Activated T-cell treated with anti-CD3 and anti-CD28 coated beads, Interleukin-2, amount 50 U/mL, for 1 hour (primary cell): ENCODE measurements around the gene TMEM116.
"Not testable (repeated sequence)": the region's sequence is repeated elsewhere in the genome, so short reads cannot be mapped to it uniquely, and the experiment has no call there.

ENCODE experiments used
- DNase-seq: peaks from one replicate; pipeline ENCODE4 v3.0.0-alpha.2; 2020

The TMEM116 gene

GRCh38 chr12:112008918-112009317, 4.0 kb downstream of the TMEM116 start:
- no peak for DNase-seq

GRCh38 chr12:112007945-112008344, 5.0 kb downstream of the TMEM116 start:
- no peak for DNase-seq

- DNase-seq, result no peak
Measured at GRCh38 chr12:112005419-112006395, 7.3 kb downstream of the TMEM116 start.

- no peak for DNase-seq
Measured at GRCh38 chr12:112004041-112004440, 8.9 kb downstream of the TMEM116 start.

- DNase-seq, result no peak
Measured at GRCh38 chr12:112001576-112001975, 11.4 kb downstream of the TMEM116 start.

GRCh38 chr12:112000820-112001219, 12.1 kb downstream of the TMEM116 start:
- DNase-seq, result no peak

GRCh38 chr12:111999129-111999528, 13.8 kb downstream of the TMEM116 start:
- DNase-seq, result not testable (repeated sequence)

GRCh38 chr12:111998015-111998414, 14.9 kb downstream of the TMEM116 start:
- no peak for DNase-seq

GRCh38 chr12:111997300-111997699, 15.7 kb downstream of the TMEM116 start:
- no peak for DNase-seq

GRCh38 chr12:111995782-111996480, 17.0 kb downstream of the TMEM116 start:
- no peak for DNase-seq

GRCh38 chr12:111994211-111995111, 18.5 kb downstream of the TMEM116 start:
- DNase-seq, result not testable (repeated sequence)

GRCh38 chr12:111993292-111994150, 19.4 kb downstream of the TMEM116 start:
- DNase-seq, result no peak

- no peak for DNase-seq
Measured at GRCh38 chr12:111992464-111992863, 20.5 kb downstream of the TMEM116 start.

GRCh38 chr12:111991946-111992345, 21.0 kb downstream of the TMEM116 start:
- DNase-seq, result no peak

GRCh38 chr12:111991535-111991934, 21.4 kb downstream of the TMEM116 start:
- DNase-seq, result no peak

- no peak for DNase-seq
Measured at GRCh38 chr12:111984820-111985219, 28.1 kb downstream of the TMEM116 start.

GRCh38 chr12:111981987-111982386, 31.0 kb downstream of the TMEM116 start:
- DNase-seq, result no peak

GRCh38 chr12:111980598-111980997, 32.4 kb downstream of the TMEM116 start:
- no peak for DNase-seq

GRCh38 chr12:111978545-111978944, 34.4 kb downstream of the TMEM116 start:
- DNase-seq, result no peak

- no peak for DNase-seq
Measured at GRCh38 chr12:111976860-111977259, 36.1 kb downstream of the TMEM116 start.

GRCh38 chr12:111976291-111976690, 36.7 kb downstream of the TMEM116 start:
- no peak for DNase-seq
